HEK293 (cell line): ENCODE results near the gene ASXL2.

Experiments used
- ATF2 ChIP-seq: fragments of 450-650 bp; formaldehyde crosslinking; IDR thresholded peaks from 2 replicates; pipeline ENCODE4 v1.5.1; 2016; ENCODE audit warnings: missing biosample characterization, missing genetic modification characterization, low read depth
- CTCF ChIP-seq: fragments of 450-650 bp; formaldehyde crosslinking; IDR thresholded peaks from 2 replicates; pipeline ENCODE4 v1.5.1; 2016; ENCODE audit warnings: missing biosample characterization, missing genetic modification characterization
- MYNN ChIP-seq: fragments of 450-650 bp; formaldehyde crosslinking; IDR thresholded peaks from 2 replicates; pipeline ENCODE4 v1.5.1; 2016; ENCODE audit warnings: missing biosample characterization, missing genetic modification characterization, borderline replicate concordance
- RBAK ChIP-seq: fragments of 450-650 bp; formaldehyde crosslinking; IDR thresholded peaks from 2 replicates; pipeline ENCODE4 v1.5.1; 2016; ENCODE audit warnings: missing biosample characterization, missing genetic modification characterization
- SALL2 ChIP-seq: fragments of 450-650 bp; formaldehyde crosslinking; IDR thresholded peaks from 2 replicates; pipeline ENCODE4 v1.5.0; 2017; ENCODE audit warnings: missing biosample characterization, mild to moderate bottlenecking, missing genetic modification characterization, borderline replicate concordance
- ZBTB20 ChIP-seq: fragments of 450-650 bp; formaldehyde crosslinking; IDR thresholded peaks from 2 replicates; pipeline ENCODE4 v1.5.1; 2016; ENCODE audit warnings: missing biosample characterization, missing genetic modification characterization
- ZBTB49 ChIP-seq: fragments of 450-650 bp; formaldehyde crosslinking; IDR thresholded peaks from 2 replicates; pipeline ENCODE4 v1.5.1; 2016; ENCODE audit warnings: missing biosample characterization, missing genetic modification characterization, low read depth
- ZNF292 ChIP-seq: fragments of 450-650 bp; formaldehyde crosslinking; IDR thresholded peaks from 2 replicates; pipeline ENCODE4 v1.5.1; 2016; ENCODE audit warnings: low read depth, missing biosample characterization, missing genetic modification characterization, borderline replicate concordance
- ZNF354C ChIP-seq: fragments of 450-650 bp; formaldehyde crosslinking; IDR thresholded peaks from 2 replicates; pipeline ENCODE4 v1.5.1; 2016; ENCODE audit warnings: missing biosample characterization, missing genetic modification characterization, low read depth, borderline replicate concordance
- ZNF416 ChIP-seq: fragments of 450-650 bp; formaldehyde crosslinking; IDR thresholded peaks from 2 replicates; pipeline ENCODE4 v1.5.1; 2016; ENCODE audit warnings: missing biosample characterization, missing genetic modification characterization
- ZNF510 ChIP-seq: fragments of 450-650 bp; formaldehyde crosslinking; IDR thresholded peaks from 2 replicates; pipeline ENCODE4 v1.5.1; 2018; ENCODE audit warnings: mild to moderate bottlenecking, missing genetic modification characterization, missing biosample characterization; ENCODE audit not compliant: insufficient replicate concordance
- ZNF645 ChIP-seq: fragments of 450-650 bp; formaldehyde crosslinking; IDR thresholded peaks from 2 replicates; pipeline ENCODE4; 2016; ENCODE audit warnings: missing biosample characterization, missing genetic modification characterization

- TF ChIP-seq ZNF416 (tag by site-specific recombination), result no peak
- no peak for TF ChIP-seq SALL2 (tag by site-specific recombination)
- no peak for TF ChIP-seq ZBTB20
- TF ChIP-seq ZNF645 (tag by site-specific recombination), result no peak
- TF ChIP-seq MYNN (tag by site-specific recombination), result no peak
- TF ChIP-seq ZNF510, result no peak
- TF ChIP-seq CTCF, result no peak
- TF ChIP-seq ZNF354C (tag by site-specific recombination), result no peak
- no peak for TF ChIP-seq RBAK (tag by site-specific recombination)
- TF ChIP-seq ZNF292 (tag by site-specific recombination), result no peak
- TF ChIP-seq ZBTB49, result no peak
- no peak for TF ChIP-seq ATF2
Measured at GRCh38 chr2:25788457-25788856, 89.8 kb downstream of the ASXL2 start.
